GM19035 (cell line): ENCODE results near the gene PDZD4.

Experiments used
- ATAC-seq: cut with Tn5 transposase; IDR thresholded peaks from one replicate; pipeline ENCODE4 v1.9.1; 2021; ENCODE audit not compliant: unreplicated experiment

The PDZD4 gene

DNA sequence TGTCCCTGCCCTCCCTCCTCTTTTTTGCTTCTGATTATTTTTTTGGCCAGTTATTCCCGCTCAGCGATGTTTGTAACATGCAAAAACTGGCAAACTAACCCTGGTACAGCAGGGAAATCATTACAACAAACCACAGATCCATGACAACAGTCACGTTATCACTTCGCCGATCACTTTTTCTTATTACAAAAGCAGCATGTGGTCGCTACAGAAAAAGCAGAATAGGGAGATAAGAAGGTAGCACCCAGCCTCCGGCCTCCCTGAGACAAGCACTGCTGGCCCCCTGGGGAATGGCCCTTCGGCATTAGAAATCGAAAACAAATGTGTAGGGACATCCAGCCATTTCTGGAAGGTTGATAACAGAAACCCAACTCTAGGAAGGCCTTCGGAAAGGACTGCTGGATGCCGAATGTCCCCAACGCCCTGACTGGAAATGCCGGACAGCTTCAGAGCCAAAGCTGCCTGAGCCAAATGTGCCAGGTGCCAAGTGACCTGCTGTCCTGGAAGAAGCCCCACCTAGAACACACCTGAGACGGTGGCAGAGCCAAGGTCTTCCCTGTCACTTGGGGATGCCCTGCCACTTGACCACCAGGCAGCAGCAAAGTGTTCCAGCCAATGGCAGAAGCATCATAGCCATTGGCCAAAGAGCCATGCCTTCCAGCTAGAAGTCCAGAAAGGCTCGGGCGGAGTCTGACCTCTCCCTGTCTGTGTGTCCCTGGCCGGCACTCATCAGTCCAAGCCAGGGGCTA, 39.1 kb downstream of the PDZD4 start:
- no peak for ATAC-seq

DNA sequence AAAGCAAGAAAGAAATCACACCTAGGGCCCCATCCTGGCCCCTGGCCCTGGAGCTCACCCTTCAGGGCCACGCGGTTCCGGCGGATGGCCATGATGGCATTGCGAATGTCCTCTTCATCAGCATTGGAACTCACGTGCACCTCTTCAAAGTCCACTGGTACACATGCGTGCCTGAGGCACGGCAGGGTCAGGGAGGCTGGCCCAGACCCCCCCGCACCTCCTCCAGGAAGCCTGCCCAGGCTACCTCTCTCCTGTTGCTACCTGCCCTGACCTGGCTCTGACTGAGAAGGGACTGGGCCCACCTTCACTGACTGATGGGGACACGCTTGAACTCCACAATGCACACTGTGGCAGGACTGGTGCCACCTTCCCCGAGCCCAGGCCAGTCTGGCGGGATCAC, 40.7 kb downstream of the PDZD4 start:
- ATAC-seq, result no peak

DNA sequence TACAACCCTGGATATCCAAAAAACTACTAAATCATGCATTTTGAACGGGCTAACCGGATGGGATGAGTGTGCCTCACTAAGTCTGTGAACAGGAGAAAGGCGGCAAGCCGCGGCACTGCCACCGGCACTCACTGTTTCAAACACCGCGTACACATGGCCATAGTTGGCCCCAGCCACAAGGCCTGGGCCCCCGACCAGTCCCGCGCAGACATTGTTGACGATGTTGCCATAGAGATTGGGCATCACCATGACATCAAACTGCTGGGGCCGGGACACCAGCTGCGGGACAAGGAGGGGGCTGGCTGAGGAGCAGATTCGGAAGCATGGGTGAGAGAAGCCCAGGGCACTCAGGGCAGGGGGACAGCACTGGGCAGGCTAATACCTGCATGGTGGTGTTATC, 43.7 kb downstream of the PDZD4 start:
- ATAC-seq, result no peak

GRCh38 chrX:153784325-153784967, 45.9 kb downstream of the PDZD4 start:
- ATAC-seq, result no peak

DNA sequence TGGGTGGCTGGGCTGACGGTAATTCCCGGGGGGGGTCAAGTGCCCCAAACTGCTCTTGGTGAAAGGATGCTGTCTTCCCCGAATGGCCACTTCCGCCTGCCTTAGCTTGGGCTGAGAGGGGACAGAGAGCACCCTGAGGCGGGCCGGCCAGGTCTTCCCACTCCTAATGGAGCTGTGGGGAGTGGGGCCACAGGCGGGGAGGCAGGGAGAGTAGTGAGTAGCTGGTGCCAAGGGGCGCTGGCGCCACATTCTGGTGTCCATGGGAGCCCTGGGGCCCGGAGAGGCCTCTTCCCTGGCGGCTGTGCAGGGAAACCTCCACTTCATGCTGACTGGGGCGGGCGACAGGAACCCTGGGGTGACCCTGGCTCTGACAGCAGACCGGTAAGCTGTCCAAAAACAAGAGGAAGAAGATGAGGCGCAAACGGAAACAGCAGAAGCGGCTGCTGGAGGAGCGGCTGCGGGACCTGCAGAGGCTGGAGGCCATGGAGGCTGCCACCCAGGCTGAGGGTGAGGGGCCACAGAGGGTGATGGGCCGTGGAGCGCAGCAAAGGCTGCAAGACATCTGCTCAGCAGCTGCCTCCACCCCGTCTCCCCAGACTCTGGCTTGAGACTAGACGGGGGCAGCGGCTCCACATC, 46.8 kb downstream of the PDZD4 start:
- ATAC-seq, result no peak

- ATAC-seq, result no peak
These were observed 47.5 kb downstream of the PDZD4 start for GRCh38 chrX:153782871-153783270.

- no peak for ATAC-seq
These were observed 48.0 kb downstream of the PDZD4 start for GRCh38 chrX:153782313-153782712.

GRCh38 chrX:153781428-153782047, 48.8 kb downstream of the PDZD4 start:
- ATAC-seq, result no peak

- ATAC-seq, result no peak
These were observed 49.5 kb downstream of the PDZD4 start, which contains the start of gene SRPK3 for GRCh38 chrX:153780678-153781427. Gene SRPK3 (plus strand): TSS chrX:153781041. CDS start chrX:153781087, 46 bp downstream.

- ATAC-seq, result no peak
These were observed 50.3 kb downstream of the PDZD4 start for GRCh38 chrX:153779891-153780677.

- ATAC-seq, result no peak
These were observed 51.7 kb downstream of the PDZD4 start for GRCh38 chrX:153778684-153779101.

DNA sequence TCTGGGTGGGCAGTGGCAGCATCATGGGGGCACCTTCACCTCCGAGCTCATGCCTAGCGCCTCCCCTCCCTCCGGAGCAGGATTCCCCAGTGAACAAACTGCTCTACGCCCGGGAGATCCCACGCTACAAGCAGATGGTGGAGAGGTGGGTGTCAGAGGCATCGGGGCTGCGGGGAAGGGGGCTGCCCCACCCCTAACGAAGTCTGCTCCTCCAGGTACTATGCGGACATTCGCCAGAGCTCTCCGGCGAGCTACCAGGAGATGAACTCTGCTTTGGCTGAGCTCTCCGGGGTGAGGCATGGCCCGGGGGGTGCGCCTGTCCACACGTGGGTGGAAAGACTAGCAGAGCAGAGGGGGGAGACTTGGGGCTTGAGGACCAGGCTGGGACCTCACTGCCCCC, 52.2 kb downstream of the PDZD4 start:
- no peak for ATAC-seq

- ATAC-seq, result no peak
These were observed 52.9 kb downstream of the PDZD4 start for GRCh38 chrX:153777261-153778090.

- no peak for ATAC-seq
These were observed 53.7 kb downstream of the PDZD4 start for GRCh38 chrX:153776611-153777045.

DNA sequence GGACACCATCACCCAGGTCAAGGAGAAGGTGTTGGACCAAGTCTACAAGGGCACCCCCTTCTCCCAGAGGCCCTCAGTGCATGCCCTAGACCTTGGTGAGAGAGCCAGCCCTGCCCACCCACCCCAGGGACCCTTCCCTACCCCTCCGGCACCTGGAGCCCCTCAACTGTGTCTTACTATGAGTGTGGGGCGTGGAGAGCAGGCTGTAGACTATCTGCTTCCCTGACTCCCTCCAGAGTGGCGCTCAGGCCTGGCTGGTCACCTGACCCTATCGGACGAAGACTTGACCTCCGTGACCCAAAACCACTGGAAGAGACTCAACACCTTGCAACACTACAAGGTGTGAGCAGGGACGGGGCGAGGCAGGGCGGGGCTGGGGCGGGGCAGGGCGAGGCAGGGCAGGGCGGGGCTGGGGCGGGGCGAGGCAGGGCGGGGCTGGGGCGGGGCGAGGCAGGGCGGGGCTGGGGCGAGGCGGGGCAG, 54.2 kb downstream of the PDZD4 start:
- no peak for ATAC-seq

- ATAC-seq, result no peak
These were observed 54.8 kb downstream of the PDZD4 start for GRCh38 chrX:153775293-153776119.

DNA sequence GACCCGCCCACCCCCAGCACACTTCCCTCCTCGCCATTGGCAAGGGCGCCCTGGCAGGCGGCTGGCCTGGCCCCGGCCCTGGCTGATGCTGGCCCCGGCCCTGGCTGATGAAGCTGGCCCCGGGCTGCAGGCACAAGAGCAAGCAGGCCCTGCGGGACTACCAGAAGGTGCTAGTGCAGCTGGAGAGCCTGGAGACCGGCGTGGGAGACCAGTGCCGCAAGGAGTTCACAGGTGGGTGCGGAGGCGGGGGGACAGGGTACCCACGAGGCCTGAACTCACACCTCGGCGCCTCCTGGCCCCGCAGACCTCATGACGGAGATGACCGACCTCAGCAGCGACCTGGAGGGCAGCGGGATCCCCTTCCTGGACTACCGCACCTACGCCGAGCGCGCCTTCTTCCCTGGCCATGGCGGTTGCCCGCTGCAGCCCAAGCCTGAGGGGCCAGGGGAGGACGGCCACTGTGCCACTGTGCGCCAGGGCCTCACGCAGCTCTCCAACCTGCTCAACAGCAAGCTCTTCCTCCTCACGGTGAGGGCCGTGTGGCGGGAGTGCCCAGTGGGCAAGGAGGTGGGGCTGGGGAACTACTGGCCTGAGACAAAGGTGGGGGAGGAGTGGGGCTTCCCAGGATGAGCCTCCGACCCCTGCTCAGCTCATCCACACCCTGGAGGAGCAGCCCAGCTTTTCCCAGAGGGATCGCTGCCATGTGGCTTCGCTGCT, 55.6 kb downstream of the PDZD4 start:
- ATAC-seq, result no peak
